HUDEP-2 (cell line): Measurements from ENCODE around the gene GALNT2.

ENCODE experiments used
- DNase-seq, 76 experiments: peaks; one replicate each; lab custom pipeline; 2025; ENCODE audit not compliant: unreplicated experiment in 76 of 76; lab: John Stamatoyannopoulos, UW

Gene GALNT2

DNA sequence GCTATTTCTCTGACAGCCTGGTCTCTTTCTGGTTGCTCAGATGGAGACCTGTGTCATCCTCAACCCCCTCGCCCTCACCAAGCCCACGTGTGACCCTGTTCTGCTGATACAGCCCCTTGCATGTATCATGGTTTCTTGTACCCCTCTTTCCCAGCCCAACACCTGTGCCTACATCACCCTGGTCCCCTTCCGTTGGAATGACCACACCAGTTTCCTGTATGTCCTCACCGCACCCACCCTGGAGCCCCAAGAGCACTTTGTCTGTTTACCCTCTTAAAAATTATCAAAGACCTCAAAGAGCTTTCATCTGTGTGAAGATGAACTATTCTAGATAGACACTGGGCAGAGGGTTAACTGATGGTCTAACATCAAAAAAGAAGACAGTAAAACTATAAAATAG lies 179.5 kb downstream of the GALNT2 start:
- DNase-seq: no peak

DNA sequence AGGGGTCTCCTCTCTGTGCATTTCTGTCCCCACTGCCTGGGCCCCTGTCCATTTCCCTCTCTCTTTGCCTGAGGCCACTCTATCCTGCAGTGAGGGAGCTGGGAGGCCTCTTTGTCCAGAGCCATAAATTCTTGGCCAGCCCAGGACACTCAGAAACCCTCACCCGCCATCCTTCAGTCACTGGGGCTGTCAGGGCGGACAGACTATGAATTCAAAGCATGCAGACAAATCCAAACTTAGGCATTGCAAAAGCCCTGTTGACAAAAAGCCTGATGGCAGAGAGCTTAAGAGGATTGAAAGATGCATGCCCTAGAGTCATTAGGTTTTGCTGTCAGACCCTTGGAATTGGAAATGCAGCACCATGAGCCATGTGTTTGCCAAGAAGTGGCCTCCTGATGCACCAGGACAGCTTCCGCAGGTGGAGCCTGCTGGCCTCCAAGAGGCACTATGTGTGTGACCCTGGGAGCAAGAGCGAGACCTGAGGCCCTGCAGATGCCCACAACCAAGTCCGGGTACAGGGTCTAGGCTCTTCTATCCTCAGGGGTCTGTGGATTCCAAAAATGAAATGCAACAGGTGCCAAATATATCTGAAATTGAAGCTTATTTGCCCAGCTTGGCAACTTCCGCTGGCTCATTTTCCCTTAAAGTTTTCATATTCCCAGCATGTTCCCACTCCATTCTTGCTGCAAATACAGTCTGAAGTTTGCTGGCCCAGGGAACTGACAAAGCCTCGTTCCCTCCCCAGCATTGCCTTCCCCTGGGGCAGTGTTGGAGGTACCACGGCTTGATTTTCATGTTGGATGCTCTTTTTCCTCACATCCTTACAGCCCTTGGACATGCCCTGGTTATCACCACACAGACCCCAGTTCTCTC lies 181.2 kb downstream of the GALNT2 start:
- no peak for DNase-seq

DNA sequence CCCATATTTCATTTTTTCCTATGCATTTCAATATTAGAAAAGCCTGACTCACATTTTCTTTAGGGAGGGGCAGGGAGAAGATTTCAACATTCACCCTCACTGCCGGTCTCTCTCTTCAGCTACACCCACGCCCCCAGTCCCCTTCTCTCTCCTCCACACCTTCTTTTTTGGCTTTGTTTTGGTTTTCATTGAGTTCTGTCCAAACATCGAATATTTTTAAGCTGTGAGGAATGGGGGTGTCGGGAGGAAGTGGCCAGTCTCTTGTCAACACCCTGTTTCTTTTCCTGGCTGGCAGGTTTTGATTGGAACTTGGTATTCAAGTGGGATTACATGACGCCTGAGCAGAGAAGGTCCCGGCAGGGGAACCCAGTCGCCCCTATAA lies 181.8 kb downstream of the GALNT2 start:
- no peak for DNase-seq

DNA sequence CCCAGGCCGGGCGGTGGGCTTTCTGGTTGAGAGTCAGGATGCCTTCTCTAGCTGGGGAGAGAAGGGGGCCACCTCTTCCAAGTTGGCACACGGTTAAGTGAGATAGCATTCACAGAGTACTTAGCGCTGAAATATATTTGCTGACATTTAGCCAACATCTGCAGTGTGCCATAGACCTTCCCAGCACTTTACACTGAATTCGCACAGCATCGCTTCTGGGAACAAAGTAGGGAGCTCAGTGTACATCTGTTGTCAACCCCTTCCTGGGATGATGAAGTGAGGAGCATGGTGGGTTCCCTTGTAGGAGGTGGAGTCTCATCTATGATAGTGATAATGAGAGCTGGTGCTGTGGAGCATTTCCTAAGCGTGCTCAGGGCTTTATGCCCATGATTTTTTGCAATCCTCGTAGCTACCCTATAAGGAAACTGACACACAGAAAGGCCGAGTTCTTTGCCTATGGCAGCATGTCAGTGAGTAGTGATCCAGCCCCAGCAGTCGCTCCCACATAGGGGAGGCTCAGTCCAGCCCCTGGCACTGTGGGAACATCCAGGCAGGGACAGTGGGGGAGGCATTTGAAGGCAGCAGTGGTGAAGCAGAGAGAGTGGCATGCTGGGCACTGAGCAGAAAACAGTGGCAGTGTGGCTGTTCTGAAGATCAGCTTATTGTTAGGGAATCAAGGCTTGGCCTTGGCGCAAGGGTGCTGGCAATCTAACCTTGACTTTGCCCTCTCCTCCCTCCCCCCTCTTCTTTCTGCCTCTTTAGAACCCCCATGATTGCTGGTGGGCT lies 182.8 kb downstream of the GALNT2 start:
- no peak for DNase-seq

DNA sequence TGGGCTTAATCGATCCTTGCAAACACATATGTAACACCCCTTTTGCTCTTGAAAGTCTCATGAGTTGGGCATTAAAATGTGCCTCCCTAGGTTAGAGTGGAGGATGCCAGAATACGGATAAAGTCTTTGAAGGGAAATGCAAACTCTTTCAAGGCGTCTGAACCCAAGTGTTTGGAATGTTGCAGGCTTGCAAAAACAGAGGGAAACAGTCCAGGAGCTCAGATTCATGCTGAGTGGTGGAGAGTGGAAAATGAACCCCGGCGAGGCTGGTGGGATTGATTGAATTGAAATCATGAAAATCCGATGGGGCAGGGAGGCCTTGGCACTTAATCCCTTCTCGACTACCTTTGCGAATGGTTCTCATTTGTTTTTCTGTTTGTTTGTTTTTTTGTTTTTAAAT lies 183.6 kb downstream of the GALNT2 start:
- no peak for DNase-seq

DNA sequence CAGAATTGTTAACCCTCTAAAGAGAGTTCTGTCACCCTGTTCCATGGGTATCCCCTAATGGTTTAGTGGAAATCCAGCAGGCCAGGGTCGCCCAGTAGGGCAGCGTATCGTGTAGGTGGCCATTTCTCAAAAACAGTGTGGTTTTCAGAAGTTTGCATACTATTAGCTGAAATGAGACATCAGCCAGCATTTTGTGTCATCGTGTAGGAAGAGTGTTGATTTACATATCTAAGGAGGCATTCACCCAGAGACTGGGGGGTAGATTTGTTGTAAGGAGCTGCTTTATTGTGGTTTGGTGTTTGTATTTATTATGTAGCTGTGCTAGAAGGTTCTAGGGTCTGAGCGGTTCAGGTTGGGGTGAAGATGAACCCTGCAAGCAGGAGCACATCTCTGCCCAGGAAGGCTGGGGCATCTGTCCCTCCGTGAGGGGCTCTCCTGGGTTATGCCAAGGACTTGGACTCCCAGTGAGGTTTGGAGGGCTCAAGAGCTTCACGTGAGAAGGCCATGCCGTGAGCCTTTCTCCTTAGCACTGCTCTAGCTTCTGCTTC lies 184.7 kb downstream of the GALNT2 start:
- no peak for DNase-seq

DNA sequence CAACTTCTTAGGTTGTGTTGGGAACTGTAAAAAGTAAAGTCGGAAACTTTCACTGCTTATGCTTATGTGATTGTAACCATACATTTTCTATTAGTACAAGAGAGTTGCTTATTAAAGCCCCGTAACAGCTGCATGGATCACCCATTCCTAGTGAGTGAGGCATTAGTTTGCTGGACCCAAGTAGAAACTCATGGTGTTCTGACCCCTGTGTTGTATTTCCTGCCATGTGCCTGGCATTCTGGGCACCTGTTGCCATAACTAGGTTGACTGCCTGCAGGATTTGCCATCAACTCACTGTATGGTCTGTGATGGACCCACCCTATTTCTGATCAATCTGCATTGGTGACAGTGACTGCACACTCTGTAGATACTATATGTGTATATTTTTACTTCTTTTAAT lies 186.1 kb downstream of the GALNT2 start:
- DNase-seq: no peak

DNA sequence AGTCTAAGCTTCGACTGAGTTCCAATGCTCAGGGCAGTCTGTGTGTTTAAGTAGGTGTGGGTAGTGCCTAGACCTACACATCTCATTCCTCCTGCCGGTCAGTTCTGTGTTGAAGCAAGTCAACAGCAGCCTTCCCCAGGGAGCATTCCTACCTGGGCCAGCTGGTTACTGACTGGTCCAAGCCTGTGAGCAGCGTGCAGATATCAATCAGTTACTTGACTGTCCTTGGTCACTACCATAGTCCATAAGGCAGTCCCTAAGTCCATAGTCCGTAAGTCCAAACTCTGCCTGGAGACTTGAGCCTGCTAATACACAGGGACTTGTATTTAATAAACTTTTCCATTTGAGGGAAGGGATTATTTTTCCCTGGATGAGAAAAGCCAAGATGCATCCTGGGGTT lies 187.2 kb downstream of the GALNT2 start:
- DNase-seq: no peak

DNA sequence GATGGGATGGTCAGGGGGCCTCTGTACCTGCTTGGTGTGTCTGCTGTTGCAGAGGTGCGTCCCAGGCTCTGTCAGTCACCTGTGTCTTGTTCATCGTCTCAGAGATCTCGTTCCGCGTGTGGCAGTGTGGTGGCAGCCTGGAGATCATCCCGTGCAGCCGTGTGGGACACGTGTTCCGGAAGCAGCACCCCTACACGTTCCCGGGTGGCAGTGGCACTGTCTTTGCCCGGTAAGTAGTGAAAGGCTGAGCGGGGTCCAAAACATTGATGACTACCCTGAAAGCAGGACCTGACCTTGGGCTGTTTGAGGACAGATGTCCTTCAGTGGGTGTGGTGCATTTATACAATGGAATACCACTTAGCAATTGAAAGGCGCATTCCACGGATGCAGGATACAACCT lies 188.1 kb downstream of the GALNT2 start:
- DNase-seq: no peak

DNA sequence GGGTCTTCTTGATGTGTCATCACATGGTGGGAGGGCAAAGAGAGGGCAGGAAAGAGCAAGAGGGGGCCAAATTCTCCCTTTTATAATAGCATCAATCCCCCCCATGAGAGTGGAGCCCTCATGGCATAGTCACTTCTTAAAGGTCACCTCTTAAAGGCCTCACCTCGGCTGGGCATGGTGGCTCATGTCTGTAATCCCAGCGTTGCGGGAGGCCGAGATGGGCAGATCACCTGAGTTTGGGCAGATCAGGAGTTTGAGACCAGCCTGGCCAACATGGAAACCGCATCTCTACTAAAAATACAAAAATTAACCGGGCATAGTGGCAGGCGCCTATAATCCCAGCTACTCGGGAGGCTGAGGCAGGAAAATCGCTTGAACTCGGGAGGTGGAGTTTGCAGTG lies 189.0 kb downstream of the GALNT2 start:
- no peak for DNase-seq

DNA sequence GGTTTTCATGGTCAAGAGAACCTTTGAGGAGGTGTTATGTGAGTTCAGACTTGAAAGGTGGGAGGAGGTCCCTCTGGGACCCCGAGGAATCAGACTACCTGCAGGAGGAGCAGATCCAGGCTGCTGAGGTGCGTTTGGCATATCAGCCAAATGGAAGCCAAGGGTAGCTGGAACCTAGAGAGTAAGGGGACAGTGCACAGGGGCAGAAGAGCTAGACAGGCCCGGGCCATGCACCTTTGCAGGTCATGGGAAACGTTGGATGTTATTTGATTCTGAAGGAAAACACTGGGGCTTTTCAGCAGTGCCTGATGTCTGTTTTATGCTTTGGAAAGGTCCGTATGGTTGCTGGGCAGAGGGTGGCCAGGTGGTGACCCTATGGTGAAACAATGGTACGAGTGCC lies 189.9 kb downstream of the GALNT2 start:
- no peak for DNase-seq

DNA sequence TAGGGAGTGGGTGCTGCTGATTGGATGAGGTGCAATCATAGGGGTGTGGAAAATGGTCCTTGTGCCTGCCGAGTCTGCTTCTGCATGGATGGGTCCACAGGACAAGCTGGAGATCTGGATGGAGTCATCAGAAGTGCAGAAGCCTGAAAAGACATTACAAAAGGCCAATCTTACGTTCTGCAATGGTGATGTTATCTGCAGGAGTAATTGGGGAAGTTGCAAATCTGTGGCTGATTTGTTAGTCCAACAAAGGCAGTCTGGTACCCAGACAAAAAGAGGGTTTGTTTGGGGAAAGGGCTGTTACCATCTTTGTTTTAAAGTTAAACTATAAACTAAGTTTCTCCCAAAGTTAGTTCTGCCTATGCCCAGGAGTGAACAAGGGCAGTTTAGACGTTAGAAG lies 192.6 kb downstream of the GALNT2 start:
- no peak for DNase-seq

DNA sequence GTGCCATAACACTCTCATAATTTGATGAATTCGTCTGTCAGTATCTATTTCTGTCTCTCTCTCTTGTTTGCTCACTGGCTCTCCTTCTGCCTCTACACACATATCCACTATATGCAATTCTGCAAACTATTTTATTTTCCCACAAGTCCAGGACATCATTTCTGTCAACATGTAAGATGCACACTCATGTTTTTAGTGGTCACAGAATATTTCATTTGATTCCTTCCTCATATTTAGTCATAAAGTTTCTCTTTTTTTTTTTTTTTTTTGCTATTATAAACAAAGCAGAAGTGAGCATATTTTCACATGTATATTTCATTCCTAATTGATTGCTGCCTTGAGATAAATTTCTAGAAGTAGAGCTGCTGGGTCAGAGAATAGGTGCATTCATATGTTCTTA lies 193.8 kb downstream of the GALNT2 start:
- no peak for DNase-seq

DNA sequence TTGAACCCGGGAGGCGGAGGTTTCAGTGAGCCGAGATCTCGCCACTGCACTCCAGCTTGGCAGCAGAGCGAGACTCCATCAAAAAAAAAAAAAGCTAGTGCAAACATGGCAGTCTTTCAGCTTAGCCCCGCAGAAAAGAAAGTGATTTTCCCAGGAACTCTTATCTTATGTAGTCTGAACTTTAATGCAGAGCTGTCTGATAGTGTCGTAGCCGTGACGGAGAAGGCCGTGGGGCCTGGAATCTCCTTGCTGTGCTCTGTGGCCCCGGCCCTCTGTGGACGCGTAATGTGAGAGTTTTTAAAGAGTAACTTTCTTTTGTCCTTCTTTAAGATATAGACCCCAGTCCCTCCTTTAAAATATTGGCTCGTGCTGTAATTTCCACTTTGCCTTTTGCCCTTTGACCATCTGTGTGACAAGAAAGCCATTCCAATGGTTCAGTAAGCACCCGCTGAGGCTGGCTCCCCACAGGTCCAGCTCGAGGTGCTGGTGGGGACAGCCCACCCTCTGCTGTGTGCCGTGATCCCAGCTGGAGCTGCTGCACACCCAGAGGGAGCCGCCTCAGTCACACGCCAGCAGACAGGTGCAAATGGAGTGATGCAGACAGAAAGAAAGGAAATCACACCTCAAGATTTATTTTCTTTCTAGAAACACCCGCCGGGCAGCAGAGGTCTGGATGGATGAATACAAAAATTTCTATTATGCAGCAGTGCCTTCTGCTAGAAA lies 195.1 kb downstream of the GALNT2 start:
- DNase-seq: no peak

DNA sequence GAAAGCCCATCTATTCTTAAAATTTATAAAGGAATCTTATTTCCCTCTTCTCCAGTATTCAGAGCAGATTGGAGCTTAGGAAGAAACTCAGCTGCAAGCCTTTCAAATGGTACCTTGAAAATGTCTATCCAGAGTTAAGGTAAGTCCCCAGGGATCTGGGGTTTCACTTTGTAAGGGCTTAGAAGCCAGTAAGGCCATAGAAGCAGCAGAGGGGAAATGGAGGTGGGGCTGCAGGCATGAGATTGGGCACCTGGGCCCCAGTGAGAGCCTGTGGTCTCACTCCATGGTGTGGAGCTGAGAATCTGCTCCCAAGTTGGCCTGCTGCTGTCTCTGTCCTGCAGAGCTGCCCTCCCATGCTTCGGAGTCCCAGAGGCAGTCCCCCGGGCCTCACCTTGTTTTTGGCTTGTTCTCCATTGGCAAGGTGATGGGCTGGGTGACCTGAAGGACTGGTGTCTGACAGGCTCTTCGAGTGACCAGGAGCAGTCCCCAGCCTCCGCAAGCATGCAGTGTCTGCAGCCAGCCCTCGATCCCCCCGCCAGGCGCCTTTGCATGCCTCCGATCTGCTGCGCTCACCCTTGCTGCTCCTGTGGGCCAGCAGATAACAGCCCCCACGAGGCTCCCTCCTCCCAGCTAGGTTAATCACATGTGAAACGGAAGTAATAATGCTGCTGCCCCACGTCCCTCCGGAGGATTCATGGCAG lies 196.0 kb downstream of the GALNT2 start:
- no peak for DNase-seq

DNA sequence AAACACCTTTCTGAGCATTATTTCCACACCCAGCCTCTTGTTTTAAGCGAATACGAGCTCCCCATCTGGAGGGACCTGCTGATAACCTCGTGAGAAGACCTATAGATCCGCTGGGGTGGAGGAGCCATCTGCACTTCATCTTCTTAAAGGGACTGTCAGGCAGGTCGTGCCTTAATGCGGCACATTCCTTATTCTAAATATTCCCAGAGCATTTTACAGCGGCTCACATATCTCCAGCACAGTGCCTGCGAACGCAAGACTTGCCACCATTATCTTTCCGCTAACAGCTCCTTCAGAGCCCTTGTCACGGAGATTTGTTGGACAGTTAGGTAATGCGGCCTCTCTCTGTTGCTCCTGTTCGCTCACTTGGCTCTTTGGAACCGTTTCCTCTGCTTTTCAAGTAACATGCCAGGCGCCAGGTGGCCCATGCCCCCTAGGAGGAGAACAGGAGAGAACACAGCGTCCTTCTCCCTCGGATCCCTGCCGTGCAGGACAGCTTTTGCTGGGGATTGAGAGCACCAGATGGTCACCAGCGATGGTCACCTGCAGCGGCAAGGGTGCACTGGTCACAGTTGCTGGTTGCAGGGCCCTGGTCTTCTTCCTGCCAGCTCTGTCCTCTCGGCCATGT lies 196.6 kb downstream of the GALNT2 start:
- DNase-seq: no peak

DNA sequence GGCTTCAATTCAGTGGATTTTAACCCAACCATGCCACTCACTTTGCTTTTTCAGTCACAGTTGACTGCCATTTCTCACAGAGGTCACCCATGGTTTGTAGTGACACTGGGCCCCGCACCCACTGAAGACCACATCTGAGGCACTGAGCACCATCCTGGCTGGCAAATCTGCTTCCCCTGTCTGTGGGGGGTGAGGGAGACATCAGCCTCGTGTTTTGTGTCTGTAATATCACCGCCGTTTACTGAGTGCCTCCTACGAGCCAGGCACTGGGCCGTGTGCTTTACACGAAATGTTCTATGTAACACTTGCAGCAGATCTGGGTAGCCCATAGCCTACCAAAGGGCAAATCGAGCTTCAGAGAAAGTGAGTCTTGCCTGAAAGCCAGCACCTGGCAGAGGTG lies 197.3 kb downstream of the GALNT2 start:
- DNase-seq: no peak

DNA sequence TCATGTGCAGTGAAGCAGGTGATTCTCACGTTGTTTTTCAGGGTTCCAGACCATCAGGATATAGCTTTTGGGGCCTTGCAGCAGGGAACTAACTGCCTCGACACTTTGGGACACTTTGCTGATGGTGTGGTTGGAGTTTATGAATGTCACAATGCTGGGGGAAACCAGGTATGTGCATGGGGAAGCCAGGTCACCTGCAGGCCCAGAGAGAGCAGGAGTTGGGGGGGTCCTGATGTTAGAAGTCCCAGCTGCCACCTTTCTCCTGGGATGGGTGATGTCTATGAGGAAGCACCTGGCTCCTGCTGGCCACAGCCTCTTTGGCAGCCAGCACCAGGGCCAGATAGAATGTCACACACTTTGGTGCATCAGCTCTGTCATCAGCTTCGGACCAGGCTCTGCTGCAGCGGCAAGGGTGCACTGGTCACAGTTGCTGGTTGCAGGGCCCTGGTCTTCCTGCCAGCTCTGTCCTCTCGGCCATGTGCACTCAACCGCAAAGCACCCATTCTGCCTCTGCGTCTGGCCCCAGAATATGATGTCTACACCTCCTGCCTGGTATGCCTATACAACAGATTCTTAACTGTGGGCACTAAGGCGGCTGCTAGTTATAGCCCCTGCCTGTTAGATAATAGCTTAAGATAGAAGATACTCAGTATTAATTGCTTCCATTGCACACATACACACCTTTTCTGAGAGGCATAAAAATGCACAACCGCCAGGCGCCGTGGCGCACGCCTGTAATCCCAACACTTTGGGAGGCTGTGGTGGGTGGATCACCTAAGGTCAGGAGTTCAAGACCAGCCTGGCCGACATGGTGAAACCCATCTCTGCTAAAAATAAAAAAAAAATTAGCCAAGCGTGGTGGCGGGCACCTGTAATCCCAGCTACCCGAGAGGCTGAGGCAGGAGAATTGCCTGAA lies 198.4 kb downstream of the GALNT2 start:
- no peak for DNase-seq

DNA sequence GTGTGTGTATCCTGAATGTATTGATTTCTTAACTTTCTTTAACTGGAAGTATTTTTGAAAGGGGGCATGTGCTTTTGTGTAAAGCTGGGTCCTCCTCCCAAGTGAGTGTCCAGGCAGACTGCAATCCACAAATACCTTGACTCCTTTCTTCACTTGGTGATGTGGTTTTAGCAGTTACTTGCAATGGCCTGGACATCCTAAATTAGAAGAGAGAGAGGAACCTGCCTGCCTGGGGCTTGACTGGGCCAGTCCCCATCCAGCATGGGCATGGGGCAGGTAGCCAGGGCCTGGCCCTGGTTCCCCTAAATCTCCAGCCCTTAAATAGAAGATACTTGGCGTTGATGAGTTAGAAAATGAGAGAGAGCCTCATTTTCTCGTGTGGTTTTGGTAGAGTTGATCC lies 199.4 kb downstream of the GALNT2 start:
- DNase-seq: no peak
